Uterus (tissue), 4 donors: ENCODE data around the gene SMIM36. TPM values are rescaled to one million over a fixed set of nuclear protein-coding genes. Genes with fewer than 3 reads are reported as not detected.

Experiments
- DNase-seq, 2 donors: peaks; one replicate each; pipeline ENCODE4 v3.0.0-alpha.2; 2019 to 2020
- H3K27ac ChIP-seq, 2 donors: fragments of 200-600 bp; sonication (generic); 1 replicate in 1 of 2; 2 replicates in 1 of 2; pipeline ENCODE4 v1.5.1; 2016 to 2018
- H3K27me3 ChIP-seq, 2 donors: fragments of 200-600 bp; sonication (generic); one replicate each; pipeline ENCODE4 v1.5.1; 2018 to 2019; ENCODE audit warnings: control low read depth in 1 of 2
- H3K36me3 ChIP-seq, 2 donors: fragments of 200-600 bp; sonication (generic); one replicate each; pipeline ENCODE4 v1.5.1; 2019; ENCODE audit warnings: control low read depth in 1 of 2
- H3K4me1 ChIP-seq, 2 donors: fragments of 200-600 bp; sonication (generic); one replicate each; pipeline ENCODE4 v1.5.1; 2018 to 2019; ENCODE audit warnings: control low read depth in 1 of 2
- H3K4me3 ChIP-seq, 2 donors: fragments of 200-600 bp; sonication (generic); 1 replicate in 1 of 2; 2 replicates in 1 of 2; pipeline ENCODE4 v1.5.1; 2018 to 2019; ENCODE audit warnings: mild to moderate bottlenecking in 1 of 2
- H3K9me3 ChIP-seq, 2 donors: fragments of 200-600 bp; sonication (generic); one replicate each; pipeline ENCODE4 v1.5.1; 2019; ENCODE audit warnings: control low read depth in 1 of 2
- POLR2A ChIP-seq, 2 donors: fragments of 450-650 bp; IDR thresholded peaks; one replicate each; pipeline ENCODE4 v1.6.1; 2016; ENCODE audit warnings: antibody characterized with exemption in 2 of 2, mild to moderate bottlenecking in 1 of 2, moderate library complexity in 1 of 2
- intact Hi-C: fragments of 100-400 bp; cut with DNase I; formaldehyde crosslinking; loops from one replicate; pipeline ENCODE4 v1.15.1; 2023; ENCODE audit warnings: low total_unique reads
- total RNA-seq, 4 donors: library from RNA; depleted of rRNA in 3 of 4; stranded (reverse); fragments of >200 nt in 3 of 4; gene quantifications; one replicate each; pipeline versions ENCODE4 v1.1.0 to v1.2.4, GENCODE V29; 2014 to 2023
- TF ChIP-seq, protein P1 (sequence below), 4 experiments: fragments of 200-600 bp in 2 of 4; fragments of 450-650 bp in 2 of 4; sonication (generic) in 2 of 4; IDR thresholded peaks; one replicate each; pipeline ENCODE4 v1.5.1; 2016 to 2019; ENCODE audit warnings: antibody characterized with exemption in 4 of 4, mild to moderate bottlenecking in 2 of 4, moderate library complexity in 1 of 4
- donor health status: DM: yes; HTN: yes; CAD: no.

Gene SMIM36
- total RNA-seq, 4 donors from 2014 or later = not detected

DNA sequence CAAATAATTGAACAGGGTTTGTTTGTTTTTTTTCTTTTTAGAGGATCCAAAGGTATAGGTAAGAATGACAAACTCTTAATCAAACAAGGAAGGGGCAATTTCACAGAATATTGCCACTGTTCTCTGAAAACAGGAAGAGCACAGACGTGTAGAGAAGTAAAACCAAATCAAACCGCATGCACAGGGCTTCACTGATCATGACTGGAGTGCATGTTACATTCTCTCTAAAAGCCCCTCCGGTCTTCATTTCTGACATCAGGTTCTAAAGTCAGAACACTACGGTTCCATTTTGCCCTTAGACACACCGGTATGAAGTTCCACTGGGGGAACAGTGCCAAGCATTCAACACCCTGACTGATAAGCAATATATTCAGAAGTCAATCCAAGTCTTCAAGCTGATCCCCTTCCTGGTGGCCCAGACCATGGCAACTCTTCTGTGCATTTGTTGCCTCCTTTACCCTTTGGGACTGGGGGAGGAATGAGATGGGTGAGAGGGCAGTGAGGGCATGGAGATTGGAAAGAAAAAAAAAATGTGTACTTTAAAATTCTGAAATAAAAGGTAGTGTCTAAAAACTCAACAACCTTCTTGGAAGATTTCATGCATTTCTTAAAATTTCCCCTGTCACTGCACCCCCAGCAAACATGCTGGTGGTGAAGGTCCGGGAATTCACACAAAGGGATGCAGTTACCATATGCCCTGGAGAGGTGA lies 91.0 kb downstream of the SMIM36 start:
- TF ChIP-seq, protein P1, sequence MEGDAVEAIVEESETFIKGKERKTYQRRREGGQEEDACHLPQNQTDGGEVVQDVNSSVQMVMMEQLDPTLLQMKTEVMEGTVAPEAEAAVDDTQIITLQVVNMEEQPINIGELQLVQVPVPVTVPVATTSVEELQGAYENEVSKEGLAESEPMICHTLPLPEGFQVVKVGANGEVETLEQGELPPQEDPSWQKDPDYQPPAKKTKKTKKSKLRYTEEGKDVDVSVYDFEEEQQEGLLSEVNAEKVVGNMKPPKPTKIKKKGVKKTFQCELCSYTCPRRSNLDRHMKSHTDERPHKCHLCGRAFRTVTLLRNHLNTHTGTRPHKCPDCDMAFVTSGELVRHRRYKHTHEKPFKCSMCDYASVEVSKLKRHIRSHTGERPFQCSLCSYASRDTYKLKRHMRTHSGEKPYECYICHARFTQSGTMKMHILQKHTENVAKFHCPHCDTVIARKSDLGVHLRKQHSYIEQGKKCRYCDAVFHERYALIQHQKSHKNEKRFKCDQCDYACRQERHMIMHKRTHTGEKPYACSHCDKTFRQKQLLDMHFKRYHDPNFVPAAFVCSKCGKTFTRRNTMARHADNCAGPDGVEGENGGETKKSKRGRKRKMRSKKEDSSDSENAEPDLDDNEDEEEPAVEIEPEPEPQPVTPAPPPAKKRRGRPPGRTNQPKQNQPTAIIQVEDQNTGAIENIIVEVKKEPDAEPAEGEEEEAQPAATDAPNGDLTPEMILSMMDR (IDR thresholded peaks at IDR 0.05) = no peak
- no peak for TF ChIP-seq POLR2A (IDR thresholded peaks at IDR 0.05)
- no peak for DNase-seq
- Histone ChIP-seq H3K4me3 (peak overlapping the region in 1 of 2 donors; percentile 63), H3K27me3 (no peaks in the 10 kb centered on the region), H3K4me1 (no peaks in the 10 kb centered on the region), H3K36me3 (no peaks in the 10 kb centered on the region), H3K27ac (no peak overlapping the region), H3K9me3 (no peaks in the 10 kb centered on the region)
- intact Hi-C loops = no loop called here

DNA sequence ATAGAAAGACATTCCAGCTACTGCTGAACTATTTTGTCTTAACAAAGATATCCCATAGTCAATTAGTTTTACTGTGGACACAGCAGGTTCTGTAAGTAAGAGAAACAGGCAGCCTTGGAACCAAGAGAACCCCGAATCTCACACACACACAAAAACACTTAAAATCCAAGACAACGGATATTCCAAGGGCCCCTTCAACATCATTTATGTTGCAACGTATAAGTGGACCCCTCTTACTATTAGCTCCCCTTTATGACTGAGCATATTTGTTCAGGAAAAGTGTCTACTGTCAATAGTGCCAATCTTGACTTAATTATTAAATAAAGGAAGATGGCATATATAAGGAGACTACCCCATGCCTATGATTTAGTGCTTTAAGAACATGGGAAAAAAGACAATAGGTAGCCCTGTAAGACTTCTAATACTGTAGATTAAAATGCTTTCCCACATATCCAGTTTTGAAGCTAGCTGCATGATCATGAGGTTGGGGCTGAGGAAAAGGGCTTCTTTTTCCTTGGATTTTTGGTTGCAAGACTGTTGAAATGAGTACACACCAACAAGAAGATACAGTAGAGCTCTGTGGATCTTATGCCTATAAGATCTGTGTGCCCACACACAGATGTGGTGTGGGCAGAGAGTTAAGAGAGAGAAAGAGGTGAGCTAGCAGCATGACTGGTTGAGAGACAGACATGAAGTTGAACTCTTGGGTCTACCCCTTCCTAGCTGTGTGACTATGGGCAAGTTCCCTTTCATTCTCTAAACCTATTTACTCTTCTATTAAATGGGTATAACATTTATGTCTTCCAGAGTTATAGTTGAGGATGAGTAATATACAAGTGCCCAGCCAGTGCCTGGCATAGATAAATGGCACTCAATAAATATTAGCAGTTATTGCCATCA lies 92.6 kb downstream of the SMIM36 start:
- Histone ChIP-seq H3K36me3 (no peaks in the 10 kb centered on the region), H3K4me3 (no peak overlapping the region), H3K27ac (no peak overlapping the region), H3K27me3 (no peaks in the 10 kb centered on the region), H3K9me3 (no peaks in the 10 kb centered on the region), H3K4me1 (no peaks in the 10 kb centered on the region)
- TF ChIP-seq POLR2A (IDR thresholded peaks at IDR 0.05) = no peak
- TF ChIP-seq, protein P1 (IDR thresholded peaks at IDR 0.05) = no peak
- intact Hi-C loops = no loop called here
- no peak for DNase-seq

DNA sequence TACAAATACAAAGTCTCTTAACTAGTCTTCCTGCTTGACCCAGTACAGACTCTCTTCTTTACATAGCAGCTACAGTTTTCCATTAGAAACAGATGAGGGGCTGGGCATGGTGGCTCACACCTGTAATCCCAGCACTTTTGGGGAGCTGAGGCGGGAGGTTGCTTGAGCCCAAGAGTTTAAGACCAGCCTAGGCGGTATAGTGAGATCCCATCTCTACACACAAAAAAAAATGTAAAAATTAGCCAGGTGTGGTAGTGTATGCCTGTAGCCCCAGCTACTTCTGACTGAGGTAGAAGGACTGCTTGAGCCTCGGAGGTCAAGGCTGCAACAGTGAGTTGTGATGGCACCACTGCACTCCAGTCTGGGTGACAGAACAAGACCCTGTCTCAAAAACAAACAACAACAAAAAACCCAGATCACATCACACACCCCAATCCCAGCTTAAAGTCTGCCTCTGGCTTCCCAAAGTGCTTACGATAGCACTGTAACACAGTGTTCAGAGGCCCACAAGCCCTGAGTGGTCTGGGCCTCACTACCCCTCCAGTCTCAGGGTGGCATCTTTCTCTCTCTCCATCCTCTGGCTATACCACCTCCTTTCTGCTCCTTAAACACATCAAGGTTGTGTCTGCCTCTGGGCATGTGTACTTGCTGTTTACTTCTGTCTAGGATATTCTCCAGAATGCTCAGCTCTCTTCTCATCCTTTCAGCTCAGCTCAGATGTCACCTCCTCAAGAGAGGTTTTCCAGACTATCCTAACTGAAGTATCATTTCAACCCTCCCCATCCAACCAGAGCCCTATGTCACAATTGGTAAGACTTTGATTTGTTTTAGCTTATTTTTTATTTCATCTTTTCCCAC lies 93.6 kb downstream of the SMIM36 start:
- Histone ChIP-seq H3K9me3 (no peaks in the 10 kb centered on the region), H3K36me3 (no peaks in the 10 kb centered on the region), H3K4me1 (no peaks in the 10 kb centered on the region), H3K27me3 (no peaks in the 10 kb centered on the region), H3K4me3 (no peak overlapping the region), H3K27ac (no peak overlapping the region)
- no peak for DNase-seq
- intact Hi-C loops = no loop called here
- TF ChIP-seq POLR2A (IDR thresholded peaks at IDR 0.05) = no peak
- TF ChIP-seq, protein P1 (IDR thresholded peaks at IDR 0.05) = no peak

DNA sequence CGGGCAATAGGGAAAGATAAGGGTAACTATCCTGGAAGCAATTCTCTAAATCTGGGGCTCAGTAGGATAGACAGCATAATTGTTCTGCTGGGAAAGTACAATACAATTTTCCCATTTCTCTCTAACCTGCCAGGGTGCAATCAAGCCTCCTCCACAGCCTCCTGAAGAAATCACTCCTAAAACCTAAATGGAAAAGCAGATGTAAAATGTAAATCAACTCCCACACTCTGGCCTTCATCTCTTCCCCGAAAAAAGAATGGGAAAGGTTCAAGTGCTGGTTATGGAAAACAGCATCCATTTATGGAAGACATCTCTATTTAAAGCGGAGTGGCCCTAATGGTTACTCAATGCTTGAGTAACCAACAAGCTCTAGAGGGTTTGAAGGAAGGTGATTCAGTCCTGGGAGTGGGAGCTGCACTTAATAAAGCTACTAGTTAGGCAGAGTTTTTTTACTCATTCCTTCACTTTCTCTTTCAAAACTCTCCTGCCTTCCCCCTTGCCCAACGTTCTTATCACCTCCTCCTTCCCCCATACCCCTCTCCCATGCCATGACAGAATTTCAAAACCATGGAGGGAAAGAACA lies 94.7 kb downstream of the SMIM36 start:
- H3K4me1 ChIP-seq = no peaks in the 10 kb centered on the region

More for the DNA sequence above, 94.7 kb downstream of the SMIM36 start:
- TF ChIP-seq POLR2A (IDR thresholded peaks at IDR 0.05) = no peak
- TF ChIP-seq, protein P1 (IDR thresholded peaks at IDR 0.05) = no peak
- H3K36me3 ChIP-seq = no peaks in the 10 kb centered on the region
- intact Hi-C loops = no loop called here
- H3K27ac ChIP-seq = peak overlapping the region in 1 of 2 donors; percentile 42
- no peak for DNase-seq
- no peak overlapping the region for H3K4me3 ChIP-seq
- no peaks in the 10 kb centered on the region for H3K9me3 ChIP-seq
- H3K27me3 ChIP-seq = no peaks in the 10 kb centered on the region
